HUES64 (cell line): ENCODE results near the gene RPL41.

ENCODE experiments used
- H3K27ac ChIP-seq: 2 replicates; pipeline ENCODE4 v1.7.0; 2013; ENCODE audit warnings: low read depth, low read length, inconsistent platforms
- H3K27me3 ChIP-seq: 2 replicates; pipeline ENCODE4 v1.6.1; 2013; ENCODE audit warnings: mild to moderate bottlenecking, low read length; ENCODE audit not compliant: insufficient read depth
- H3K36me3 ChIP-seq: 2 replicates; pipeline ENCODE4 v1.6.1; 2013; ENCODE audit warnings: mild to moderate bottlenecking, low read length; ENCODE audit not compliant: insufficient read depth
- H3K4me1 ChIP-seq: 2 replicates; pipeline ENCODE4 v1.6.1; 2013; ENCODE audit warnings: mild to moderate bottlenecking, low read length, moderate library complexity; ENCODE audit not compliant: insufficient read depth
- H3K4me3 ChIP-seq: 2 replicates; pipeline ENCODE4 v1.5.1; 2013; ENCODE audit warnings: mild to moderate bottlenecking, low read length, moderate library complexity
- H3K9ac ChIP-seq: 2 replicates; pipeline ENCODE4 v1.6.1; 2013; ENCODE audit warnings: mild to moderate bottlenecking, low read depth, low read length
- H3K9me3 ChIP-seq: 2 replicates; pipeline ENCODE4 v1.6.1; 2013; ENCODE audit warnings: low read depth, low read length; ENCODE audit not compliant: insufficient read depth
- WGBS: fragments of 150-250, 120-280 bp; methylation state at CpG from one replicate; pipeline ENCODE4 v1.1.7; 2013; ENCODE audit warnings: missing lambda C conversion rate; 5-methylcytosine and 5-hydroxymethylcytosine counted together

RPL41 gene

GRCh38 chr12:56162468-56163290 is 46.2 kb downstream of the RPL41 start:
- no peak overlapping the region; the same call in 1 of the 2 replicates for H3K9ac ChIP-seq
- H3K4me1 ChIP-seq, result peaks cover 38% of the 10 kb centered on the region
- WGBS, result 77% methylated on average over 10 of the region's 11 CpGs
- H3K36me3 ChIP-seq, result peaks cover 84% of the 10 kb centered on the region
- no peaks in the 10 kb centered on the region for H3K27me3 ChIP-seq
- H3K27ac ChIP-seq, result peak overlapping the region; percentile 74; the same call in 1 of the 2 replicates
- no peaks in the 10 kb centered on the region for H3K9me3 ChIP-seq
- no peak overlapping the region for H3K4me3 ChIP-seq

GRCh38 chr12:56163533-56164344 is 47.3 kb downstream of the RPL41 start:
- peaks cover 38% of the 10 kb centered on the region for H3K4me1 ChIP-seq
- no peaks in the 10 kb centered on the region for H3K27me3 ChIP-seq
- H3K27ac ChIP-seq, result peak overlapping the region; percentile 15; the same call in 1 of the 2 replicates
- no peak overlapping the region for H3K4me3 ChIP-seq
- H3K36me3 ChIP-seq, result peaks cover 93% of the 10 kb centered on the region
- H3K9me3 ChIP-seq, result no peaks in the 10 kb centered on the region
- H3K9ac ChIP-seq, result no peak overlapping the region
- 75% methylated on average over 8 of the region's 11 CpGs for WGBS

DNA sequence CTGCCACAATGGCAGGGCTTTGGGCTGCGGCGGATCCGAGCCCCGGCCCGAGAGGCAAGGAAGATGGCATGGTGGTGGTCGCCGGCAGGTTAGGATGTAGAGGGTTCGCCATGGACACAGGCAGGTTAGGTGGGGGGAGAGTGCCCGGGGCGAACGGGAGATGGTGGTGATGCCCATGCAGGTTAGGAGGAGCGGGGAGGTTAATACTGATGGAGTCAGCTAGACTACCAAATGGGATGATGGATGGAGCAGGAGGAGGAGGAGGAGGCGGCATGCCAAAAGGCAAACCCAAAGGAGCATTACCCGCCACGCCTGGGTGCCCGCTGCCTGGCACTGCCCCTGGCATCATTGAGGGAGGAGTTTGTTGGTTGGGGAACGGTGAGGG is 47.9 kb downstream of the RPL41 start:
- Histone ChIP-seq H3K27me3 (no peaks in the 10 kb centered on the region), H3K9ac (no peak overlapping the region), H3K27ac (no peak overlapping the region), H3K4me3 (no peak overlapping the region), H3K4me1 (peaks cover 38% of the 10 kb centered on the region), H3K36me3 (peaks cover 98% of the 10 kb centered on the region), H3K9me3 (no peaks in the 10 kb centered on the region)
- 95% methylated on average over 17 of the region's 17 CpGs for WGBS

GRCh38 chr12:56165369-56165768 is 48.9 kb downstream of the RPL41 start:
- no peak overlapping the region for H3K9ac ChIP-seq
- H3K4me1 ChIP-seq, result peaks cover 28% of the 10 kb centered on the region
- 90% methylated on average over 4 of the region's 4 CpGs for WGBS
- peak overlapping the region; percentile 34; the same call in 1 of the 2 replicates for H3K27ac ChIP-seq
- no peak overlapping the region for H3K4me3 ChIP-seq
- no peaks in the 10 kb centered on the region for H3K9me3 ChIP-seq
- peaks cover 98% of the 10 kb centered on the region for H3K36me3 ChIP-seq
- H3K27me3 ChIP-seq, result no peaks in the 10 kb centered on the region
